ENCODE measurements around the gene CRY1. TPM values are rescaled to one million over a fixed set of nuclear protein-coding genes. Genes with fewer than 3 reads are reported as not detected.
A peak's percentile ranks its signal among the peaks of the same experiment; 100 is the strongest.

CRY1 gene
- total and polyA plus RNA-seq, 9 of the 15 experiments (the other 6 are each of a cell fraction or from before 2014, with no cell fraction given): 8.7 to 33.3 (median 25.2) TPM

GRCh38 chr12:106975098-106975497 is 118.3 kb downstream of the CRY1 start:
- peaks cover 4 to 52% of the 10 kb centered on the region in 2 experiments for H3K4me1 ChIP-seq (replicated peaks in 1 of 2; ENCODE audit: control insufficient read depth in 2 of 2, insufficient read depth in 2 of 2, low read length in 2 of 2)
- no peaks in the 10 kb centered on the region for H4K20me1 ChIP-seq (replicated peaks; ENCODE audit: control insufficient read depth, insufficient read depth, low read length)
- no peaks in the 10 kb centered on the region for H3K27me3 ChIP-seq (ENCODE audit: control insufficient read depth in 2 of 2, insufficient read depth in 2 of 2, low read length in 2 of 2)
- no peaks in the 10 kb centered on the region for H3K9me3 ChIP-seq (replicated peaks; ENCODE audit: control insufficient read depth, insufficient read depth, low read depth, low read length)
- H2AFZ ChIP-seq (ENCODE audit: low read depth, low read length): 0 out of 2 replicates have a peak overlapping the region, but pooled peaks have one; percentile 3
- intact Hi-C loops (cut with micrococcal nuclease): no loop called here
- no TSS peak for BruUV-seq (replicated peaks)
- H3K36me3 ChIP-seq (ENCODE audit: control insufficient read depth, insufficient read depth, low read length): peaks cover 44% of the 10 kb centered on the region
- in situ Hi-C loops (cut with MboI): no loop called here
- ATAC-seq (peak; percentile 68), FAIRE-seq (no peak), DNase-seq (ENCODE audit: extremely low read depth in 1 of 4, low spot score in 3 of 4) (peak in 2 of 4 experiments; percentile 48 to 78)
- H3K27ac ChIP-seq (ENCODE audit: extremely low read depth, low read depth, low read length): peak overlapping the region; percentile 65
- CTCF ChIA-PET (ENCODE audit: low intra/inter-chr PET ratio): interaction anchor here (0.5 kb wide), 1 partner anchor 103 kb away, joined by 3 read pairs; no protein-coding TSS in a partner anchor
- peaks cover 16% of the 10 kb centered on the region; the same call in 2 of the 3 replicates for H3K79me2 ChIP-seq (ENCODE audit: control insufficient read depth, insufficient read depth, low read length)
- 19% methylated on average over 8 of the region's 8 CpGs for WGBS (ENCODE audit: insufficient coverage, low coverage, missing lambda C conversion rate)
- H3K9ac ChIP-seq (ENCODE audit: insufficient read depth in 1 of 2, low read depth in 2 of 2, low read length in 2 of 2): peak overlapping the region; percentile 45 to 47; a peak in 3 of 4 replicates
- no peak overlapping the region for H3K4me3 ChIP-seq
- H3K9me1 ChIP-seq (ENCODE audit: control insufficient read depth, insufficient read depth, low read length): no peaks in the 10 kb centered on the region
- no peak overlapping the region for H3K4me2 ChIP-seq (ENCODE audit: insufficient read depth, low read length)
- POLR2A ChIA-PET: interaction anchor here (0.6 to 4.1 kb wide), 6 partner anchors 9 to 742 kb away, joined by 3 to 18 read pairs (median 4); partner anchors contain the start of genes MTERF2 and TMEM263
- TF ChIP-seq ZNF639 (CRISPR knock-in tag; conservative IDR thresholded peaks at IDR 0.05 in 1 of 2, IDR thresholded peaks at IDR 0.05 in 1 of 2): no peak
- TF ChIP-seq PRDM10 (IDR thresholded peaks at IDR 0.05; ENCODE audit: partially characterized antibody): peak; percentile 65
- TF ChIP-seq ARID1B (IDR thresholded peaks at IDR 0.05): peak; percentile 41; the same call in 1 of the 2 replicates
- TF ChIP-seq EGR1 (conservative IDR thresholded peaks at IDR 0.05): peak; percentile 81
- TF ChIP-seq MYNN (IDR thresholded peaks at IDR 0.05): peak; percentile 56; the same call in 1 of the 2 replicates
- TF ChIP-seq MYNN (CRISPR knock-in tag; IDR thresholded peaks at IDR 0.05): no peak
- no peak for TF ChIP-seq RBM34 (IDR thresholded peaks at IDR 0.05; ENCODE audit: borderline replicate concordance, insufficient read depth, low read length)
- peak; percentile 81 for TF ChIP-seq FOSL1 (tag; conservative IDR thresholded peaks at IDR 0.05)
- TF ChIP-seq JUND (IDR thresholded peaks at IDR 0.05; ENCODE audit: borderline replicate concordance, low read depth, low read length): peak; percentile 89
- TF ChIP-seq JUND (tag; IDR thresholded peaks at IDR 0.05; ENCODE audit: borderline replicate concordance, low read depth, low read length): peak; percentile 62; the same call in 1 of the 3 replicates
- TF ChIP-seq JUN (IDR thresholded peaks at IDR 0.05; ENCODE audit: borderline replicate concordance, low read depth, low read length): peak; percentile 48; the same call in 1 of the 2 replicates
- no peak for TF ChIP-seq JUN (CRISPR knock-in tag; IDR thresholded peaks at IDR 0.05; ENCODE audit: borderline replicate concordance)
- TF ChIP-seq ADNP (tag; IDR thresholded peaks at IDR 0.05): peak; percentile 47; the same call in 1 of the 2 replicates
- peak; percentile 70 for TF ChIP-seq ATF3 (IDR thresholded peaks at IDR 0.05)
- no peak for TF ChIP-seq ATF3 (CRISPR knock-in tag; conservative IDR thresholded peaks at IDR 0.05)

Data from K562 (cell line).